ENCODE data around the gene ANKRD53.

ANKRD53 gene

DNA sequence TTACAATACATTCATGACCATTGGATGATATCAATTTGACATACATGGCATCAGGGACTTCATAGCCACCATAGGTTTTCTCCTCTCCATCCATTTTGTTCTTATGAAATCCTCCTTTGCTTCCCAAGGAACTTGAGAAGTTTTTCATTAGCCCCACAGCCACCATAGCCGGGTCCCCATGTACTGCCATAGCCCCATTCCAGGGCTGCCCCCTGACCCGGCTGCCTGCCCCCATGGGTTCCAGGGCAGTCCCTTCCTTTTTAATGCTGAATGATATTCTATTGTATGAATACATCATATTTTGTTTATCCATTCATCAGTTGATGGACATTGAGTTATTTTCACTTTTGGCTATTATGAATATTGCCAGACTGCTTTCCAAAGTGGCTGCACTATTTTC, 22.3 kb upstream of the ANKRD53 start:
- no peak for DNase-seq (ENCODE audit: insufficient read length, low spot score)
- no peak for FAIRE-seq
- TF ChIP-seq POLR2A (IDR thresholded peaks at IDR 0.05; ENCODE audit: low read depth, low read length), result no peak

DNA sequence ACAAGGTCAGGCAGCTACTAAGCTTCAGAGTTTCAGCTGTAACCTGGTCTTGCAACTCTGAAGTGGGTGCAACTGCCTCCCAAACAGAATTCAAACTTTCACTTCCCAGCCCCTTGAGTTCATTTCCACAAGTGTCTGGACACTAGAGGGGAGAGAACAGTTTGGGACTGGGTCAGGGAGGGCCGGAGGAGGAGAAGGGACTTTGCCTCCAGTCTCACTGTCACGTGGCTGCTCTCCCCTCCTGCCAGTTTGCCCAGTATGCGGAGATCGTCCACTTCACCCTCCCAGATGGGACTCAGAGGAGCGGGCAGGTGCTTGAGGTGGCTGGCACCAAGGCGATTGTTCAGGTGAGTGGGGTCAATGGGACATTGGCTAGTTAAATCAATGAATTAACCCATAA, 20.6 kb upstream of the ANKRD53 start:
- no peak for TF ChIP-seq POLR2A (IDR thresholded peaks at IDR 0.05; ENCODE audit: low read depth, low read length)
- no peak for FAIRE-seq
- no peak for DNase-seq (ENCODE audit: insufficient read length, low spot score)

DNA sequence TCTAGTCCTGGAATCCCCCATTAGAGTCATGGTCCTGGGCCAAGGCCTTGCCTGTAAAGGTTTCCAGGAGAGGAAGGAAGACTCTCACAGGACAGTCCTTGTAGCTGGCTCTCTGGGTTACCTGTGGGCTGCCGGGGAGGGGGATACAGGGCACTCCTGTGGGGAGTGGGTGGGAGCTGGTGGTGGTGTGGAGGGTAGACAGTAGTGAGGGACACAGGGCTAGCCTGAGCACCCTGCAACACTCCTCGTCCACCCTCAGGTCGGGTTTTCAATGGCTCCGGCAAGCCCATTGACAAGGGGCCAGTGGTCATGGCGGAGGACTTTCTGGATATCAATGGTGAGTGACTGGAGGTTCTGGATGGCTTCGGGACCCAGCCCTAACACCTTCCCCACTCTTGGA, 19.7 kb upstream of the ANKRD53 start:
- FAIRE-seq, result no peak
- DNase-seq (ENCODE audit: insufficient read length, low spot score), result no peak
- TF ChIP-seq POLR2A (IDR thresholded peaks at IDR 0.05; ENCODE audit: low read depth, low read length), result no peak

DNA sequence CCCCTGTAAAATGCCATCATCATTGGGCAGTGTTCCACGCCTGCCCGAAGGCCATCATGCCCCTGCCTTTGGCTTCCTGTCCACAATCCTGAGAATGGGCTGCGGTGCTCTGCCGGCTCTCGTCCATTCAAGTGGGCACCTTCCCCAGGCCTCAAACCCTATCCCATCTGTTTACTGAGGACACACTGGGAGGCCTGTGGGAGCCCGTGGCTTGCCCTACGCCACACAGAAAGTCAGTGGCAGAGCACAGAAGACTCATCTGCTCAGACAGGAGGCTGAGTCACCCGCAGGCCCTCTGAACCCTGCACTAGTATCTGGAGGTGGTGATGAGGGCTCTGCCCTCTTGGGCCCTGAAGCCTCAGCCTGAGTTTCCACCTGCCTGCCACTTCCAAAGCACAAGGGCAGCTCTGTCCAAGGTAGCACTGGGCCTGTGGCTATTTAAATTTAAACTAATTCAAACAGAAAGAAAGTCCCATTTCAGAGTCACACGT, 19.1 kb upstream of the ANKRD53 start:
- no peak for DNase-seq (ENCODE audit: insufficient read length, low spot score)
- no peak for TF ChIP-seq POLR2A (IDR thresholded peaks at IDR 0.05; ENCODE audit: low read depth, low read length)
- FAIRE-seq, result no peak

GRCh38 chr2:70959851-70960832, 18.3 kb upstream of the ANKRD53 start:
- no peak for TF ChIP-seq POLR2A (IDR thresholded peaks at IDR 0.05; ENCODE audit: low read depth, low read length)
- no peak for DNase-seq (ENCODE audit: insufficient read length, low spot score)
- no peak for FAIRE-seq

GRCh38 chr2:70960833-70961647, 17.4 kb upstream of the ANKRD53 start:
- TF ChIP-seq POLR2A (IDR thresholded peaks at IDR 0.05; ENCODE audit: low read depth, low read length), result no peak
- FAIRE-seq (no peak), DNase-seq (ENCODE audit: insufficient read length, low spot score) (no peak)

DNA sequence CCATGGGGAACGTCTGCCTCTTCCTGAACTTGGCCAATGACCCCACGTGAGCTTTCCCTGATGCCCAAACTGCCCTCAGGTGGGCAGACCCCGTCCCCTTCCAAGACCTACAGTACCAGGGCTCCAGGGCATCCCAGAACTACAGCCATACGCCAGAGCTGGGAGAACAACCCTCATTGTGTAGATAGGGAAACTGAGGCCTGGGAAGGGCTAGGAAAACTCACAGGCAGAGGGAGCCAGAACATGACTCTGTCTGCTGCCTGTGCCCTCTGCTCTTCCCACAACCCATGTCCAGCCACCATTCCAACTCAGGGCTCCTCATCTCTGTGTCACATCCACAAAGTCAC, 16.8 kb upstream of the ANKRD53 start:
- FAIRE-seq (no peak), DNase-seq (ENCODE audit: insufficient read length, low spot score) (no peak)
- TF ChIP-seq POLR2A (IDR thresholded peaks at IDR 0.05; ENCODE audit: low read depth, low read length), result no peak

- FAIRE-seq (no peak), DNase-seq (ENCODE audit: insufficient read length, low spot score) (no peak)
- no peak for TF ChIP-seq POLR2A (IDR thresholded peaks at IDR 0.05; ENCODE audit: low read depth, low read length)
These were observed 16.1 kb upstream of the ANKRD53 start for GRCh38 chr2:70962211-70962884.

GRCh38 chr2:70962885-70963878, 15.2 kb upstream of the ANKRD53 start:
- TF ChIP-seq POLR2A (IDR thresholded peaks at IDR 0.05; ENCODE audit: low read depth, low read length), result no peak
- DNase-seq (ENCODE audit: insufficient read length, low spot score) (no peak), FAIRE-seq (no peak)

DNA sequence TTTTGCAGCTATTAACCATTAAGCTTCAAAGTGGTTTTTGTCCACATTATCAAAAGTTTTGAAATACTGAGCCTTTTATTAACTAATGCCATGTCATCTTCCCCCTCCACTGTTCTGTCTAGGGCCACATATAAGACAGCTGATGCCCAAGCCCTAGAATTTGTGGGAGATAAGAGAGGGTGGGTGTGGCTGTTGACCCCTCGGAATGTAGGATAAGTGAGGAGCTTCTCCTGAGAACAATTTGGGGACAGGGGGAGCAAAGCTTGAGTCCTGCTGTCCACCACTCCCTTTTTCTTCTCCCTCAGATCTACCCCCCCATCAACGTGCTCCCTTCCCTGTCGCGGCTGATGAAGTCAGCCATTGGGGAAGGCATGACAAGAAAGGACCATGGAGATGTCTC, 14.3 kb upstream of the ANKRD53 start:
- FAIRE-seq (no peak), DNase-seq (ENCODE audit: insufficient read length, low spot score) (no peak)
- no peak for TF ChIP-seq POLR2A (IDR thresholded peaks at IDR 0.05; ENCODE audit: low read depth, low read length)

DNA sequence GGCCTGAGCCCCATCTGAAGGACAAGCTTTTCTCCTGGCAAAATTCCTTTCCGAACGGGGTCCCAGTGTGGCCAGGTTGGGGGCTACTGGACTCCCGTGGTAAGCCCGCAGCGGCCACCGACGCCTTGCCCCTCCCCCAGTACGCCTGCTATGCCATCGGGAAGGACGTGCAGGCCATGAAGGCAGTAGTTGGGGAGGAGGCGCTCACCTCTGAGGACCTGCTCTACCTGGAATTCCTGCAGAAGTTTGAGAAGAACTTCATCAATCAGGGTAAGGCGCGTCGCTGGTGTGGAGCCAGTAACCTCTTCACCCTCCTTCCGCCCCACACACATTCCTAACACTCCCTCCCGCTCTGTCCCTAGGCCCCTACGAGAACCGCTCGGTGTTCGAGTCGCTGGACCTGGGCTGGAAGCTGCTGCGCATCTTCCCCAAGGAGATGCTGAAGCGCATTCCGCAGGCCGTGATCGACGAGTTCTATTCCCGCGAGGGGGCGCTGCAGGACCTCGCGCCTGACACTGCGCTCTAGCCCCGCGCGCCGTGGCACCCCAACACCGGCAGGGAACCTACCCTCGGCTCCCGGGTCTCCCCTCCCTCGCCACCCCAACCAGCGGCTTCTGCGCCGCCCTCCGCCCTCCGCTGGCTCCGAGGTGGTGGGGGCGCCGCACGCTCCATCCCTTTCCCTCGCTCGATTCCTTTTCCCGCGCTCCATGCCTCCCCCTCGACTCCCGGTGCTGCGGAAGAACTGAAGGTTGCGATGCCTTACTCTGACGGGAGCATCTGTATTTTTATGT, 13.6 kb upstream of the ANKRD53 start:
- no peak for FAIRE-seq
- TF ChIP-seq POLR2A (IDR thresholded peaks at IDR 0.05; ENCODE audit: low read depth, low read length), result no peak

DNA sequence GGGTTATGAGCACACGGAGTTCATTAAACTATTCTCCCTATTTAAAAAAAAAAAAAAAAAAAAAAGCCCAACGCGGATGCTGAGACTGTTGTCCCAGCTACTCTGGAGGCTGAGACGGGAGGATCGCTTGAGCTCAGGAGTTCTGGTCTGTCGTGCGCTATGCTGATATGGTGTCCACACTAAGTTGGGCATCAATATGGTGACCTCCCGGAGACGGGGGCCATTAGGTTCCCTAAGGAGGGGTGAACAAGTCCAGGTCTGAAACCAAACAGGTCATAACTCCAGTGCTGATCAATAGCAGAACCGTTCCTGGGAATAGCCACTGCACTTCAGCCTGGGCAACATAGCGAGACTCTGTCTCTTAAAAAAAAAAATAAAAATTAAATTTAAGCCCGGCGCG, 12.9 kb upstream of the ANKRD53 start:
- TF ChIP-seq POLR2A (IDR thresholded peaks at IDR 0.05; ENCODE audit: low read depth, low read length), result no peak
- DNase-seq (ENCODE audit: insufficient read length, low spot score) (no peak), FAIRE-seq (no peak)

More for the DNA sequence above, 13.6 kb upstream of the ANKRD53 start:
- peak; percentile 63 for DNase-seq (ENCODE audit: insufficient read length, low spot score)
